H1 (cell line): Measurements from ENCODE around the gene RUFY3. TPM values are rescaled to one million over a fixed set of nuclear protein-coding genes. Genes with fewer than 3 reads are reported as not detected.

Experiments used
- SP4 ChIP-seq: IDR thresholded peaks from 2 replicates; pipeline ENCODE4 v1.6.1; 2012; ENCODE audit warnings: low read length, inconsistent platforms
- TAF7 ChIP-seq: optimal IDR thresholded peaks from 2 replicates; pipeline ENCODE3; 2011; ENCODE audit warnings: low read depth, mild to moderate bottlenecking, inconsistent platforms, low read length, moderate library complexity, borderline replicate concordance
- polyA plus RNA-seq, 7 experiments: library from polyadenylated mRNA; depleted of rRNA in 3 of 7; stranded (reverse) in 5 of 7; unstranded in 2 of 7; fragments of >200 nt in 5 of 7; fragments of 200-250 nt in 2 of 7; gene quantifications; 1 replicate in 5 of 7; 2 replicates in 1 of 7; 4 replicates in 1 of 7; pipeline versions ENCODE4 v1.2.1 to v1.2.3, GENCODE V29; 2011 to 2013; ENCODE audit warnings: missing spikeins in 2 of 7, mixed read lengths in 2 of 7
- total RNA-seq: library from RNA; stranded (reverse); fragmentation: NEBNext Ultra II Directional; extraction: Animal tissue kit (Norgen Biotek cat#: 25700); gene quantifications from 2 replicates; pipeline ENCODE4 v1.2.1, GENCODE V29; 2021
- TF ChIP-seq, protein P1 (sequence below): IDR thresholded peaks from 2 replicates; pipeline ENCODE4 v1.6.1; 2012; ENCODE audit warnings: low read length, inconsistent platforms

The RUFY3 gene
- total and polyA plus RNA-seq, 2 of the 8 experiments (the other 6 are each of a cell fraction or from before 2014, with no cell fraction given) = 7.8 to 33.1 TPM

DNA sequence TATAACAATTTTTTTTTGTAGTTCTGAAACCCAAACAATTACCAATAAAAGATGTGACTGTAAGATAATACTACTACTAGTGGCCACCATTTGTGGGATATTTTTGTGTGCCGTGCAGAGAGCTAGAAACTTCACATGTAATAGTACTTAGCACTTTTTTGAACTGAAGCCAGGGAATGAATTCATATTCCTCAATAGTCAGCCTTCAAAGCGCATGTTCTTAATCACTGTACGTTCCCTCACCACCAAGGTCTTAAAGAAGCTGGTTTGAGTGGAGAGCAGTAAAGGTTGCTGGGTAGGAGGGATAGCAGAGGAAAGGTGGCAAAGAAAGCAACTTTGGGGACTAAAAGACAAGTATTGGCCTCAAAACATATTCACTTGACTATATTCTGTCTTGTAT is 9.6 kb upstream of the RUFY3 start (continued):
- TF ChIP-seq, protein P1, sequence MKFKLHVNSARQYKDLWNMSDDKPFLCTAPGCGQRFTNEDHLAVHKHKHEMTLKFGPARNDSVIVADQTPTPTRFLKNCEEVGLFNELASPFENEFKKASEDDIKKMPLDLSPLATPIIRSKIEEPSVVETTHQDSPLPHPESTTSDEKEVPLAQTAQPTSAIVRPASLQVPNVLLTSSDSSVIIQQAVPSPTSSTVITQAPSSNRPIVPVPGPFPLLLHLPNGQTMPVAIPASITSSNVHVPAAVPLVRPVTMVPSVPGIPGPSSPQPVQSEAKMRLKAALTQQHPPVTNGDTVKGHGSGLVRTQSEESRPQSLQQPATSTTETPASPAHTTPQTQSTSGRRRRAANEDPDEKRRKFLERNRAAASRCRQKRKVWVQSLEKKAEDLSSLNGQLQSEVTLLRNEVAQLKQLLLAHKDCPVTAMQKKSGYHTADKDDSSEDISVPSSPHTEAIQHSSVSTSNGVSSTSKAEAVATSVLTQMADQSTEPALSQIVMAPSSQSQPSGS = no peak
- TF ChIP-seq TAF7 (no peak), SP4 (no peak)
- TF ChIP-seq, all 59 proteins: peak for 0
